Measurements from ENCODE around the gene IBSP.

- no peak for TF ChIP-seq EZH2 (IDR thresholded peaks at IDR 0.05; ENCODE audit: low read depth)
- no peak for TF ChIP-seq CTCF (conservative IDR thresholded peaks at IDR 0.05)
Observed at GRCh38 chr4:87803421-87803820, 4.1 kb downstream of the IBSP start.
